ENCODE results near the gene DISC1. TPM values are rescaled to one million over a fixed set of nuclear protein-coding genes. Genes with fewer than 3 reads are reported as not detected.

Gene DISC1
- polyA plus RNA-seq, 1 donor from 2014 or later, result 0.84 TPM

DNA sequence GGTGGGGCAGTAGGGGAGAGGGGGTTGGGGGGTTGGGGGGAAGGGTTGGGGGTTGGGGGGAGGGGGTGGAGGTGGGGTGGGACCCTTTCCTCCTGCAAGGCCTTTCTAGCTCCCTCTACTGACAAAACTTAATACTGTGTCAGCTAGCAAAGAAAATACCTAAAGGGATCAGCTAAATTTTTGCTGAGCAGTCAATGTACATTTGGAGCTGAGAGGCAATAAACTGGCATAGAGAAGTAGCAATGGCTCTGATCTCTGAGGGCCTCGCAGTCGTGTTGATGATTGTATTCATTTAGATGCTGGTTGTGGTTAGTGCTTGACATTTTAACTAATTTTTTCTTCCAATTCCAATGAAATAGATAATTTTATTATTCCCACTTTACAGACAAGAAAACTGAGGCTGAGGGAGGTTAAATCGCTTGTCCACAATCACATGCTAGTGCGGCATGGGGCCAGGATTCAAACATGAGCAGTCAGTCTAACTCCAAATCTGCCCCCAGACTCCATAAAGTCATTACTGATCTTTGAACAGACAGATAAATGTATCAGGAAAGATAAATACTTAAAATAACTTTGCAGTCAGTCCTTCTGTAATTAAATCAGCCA, 357.1 kb downstream of the DISC1 start:
- no peak overlapping the region for H3K9ac ChIP-seq (ENCODE audit: low read length)
- no peaks in the 10 kb centered on the region for H3K9me3 ChIP-seq (ENCODE audit: low read length)
- no peaks in the 10 kb centered on the region for H3K79me2 ChIP-seq (replicated peaks; ENCODE audit: insufficient read depth, low read length)
- no peak overlapping the region for H3K4me2 ChIP-seq (ENCODE audit: low read length)
- H3K4me3 ChIP-seq (ENCODE audit: low read length), result no peak overlapping the region
- H3K9me2 ChIP-seq (ENCODE audit: insufficient read depth, low read length), result no peaks in the 10 kb centered on the region
- TF ChIP-seq POLR2AphosphoS5 (IDR thresholded peaks at IDR 0.05), result no peak
- no peaks in the 10 kb centered on the region for H4K20me1 ChIP-seq (ENCODE audit: insufficient read depth)
- no peak overlapping the region for H3K27ac ChIP-seq (ENCODE audit: low read length)
- H3F3A ChIP-seq (ENCODE audit: insufficient read depth, low read length, poor library complexity, severe bottlenecking), result no peaks in the 10 kb centered on the region
- H3K36me3 ChIP-seq (ENCODE audit: insufficient read depth, low read length), result no peaks in the 10 kb centered on the region
- no peaks in the 10 kb centered on the region for H3K27me3 ChIP-seq (ENCODE audit: insufficient read depth, low read depth, low read length)
- no peak overlapping the region for H2AFZ ChIP-seq (ENCODE audit: low read depth, low read length)

DNA sequence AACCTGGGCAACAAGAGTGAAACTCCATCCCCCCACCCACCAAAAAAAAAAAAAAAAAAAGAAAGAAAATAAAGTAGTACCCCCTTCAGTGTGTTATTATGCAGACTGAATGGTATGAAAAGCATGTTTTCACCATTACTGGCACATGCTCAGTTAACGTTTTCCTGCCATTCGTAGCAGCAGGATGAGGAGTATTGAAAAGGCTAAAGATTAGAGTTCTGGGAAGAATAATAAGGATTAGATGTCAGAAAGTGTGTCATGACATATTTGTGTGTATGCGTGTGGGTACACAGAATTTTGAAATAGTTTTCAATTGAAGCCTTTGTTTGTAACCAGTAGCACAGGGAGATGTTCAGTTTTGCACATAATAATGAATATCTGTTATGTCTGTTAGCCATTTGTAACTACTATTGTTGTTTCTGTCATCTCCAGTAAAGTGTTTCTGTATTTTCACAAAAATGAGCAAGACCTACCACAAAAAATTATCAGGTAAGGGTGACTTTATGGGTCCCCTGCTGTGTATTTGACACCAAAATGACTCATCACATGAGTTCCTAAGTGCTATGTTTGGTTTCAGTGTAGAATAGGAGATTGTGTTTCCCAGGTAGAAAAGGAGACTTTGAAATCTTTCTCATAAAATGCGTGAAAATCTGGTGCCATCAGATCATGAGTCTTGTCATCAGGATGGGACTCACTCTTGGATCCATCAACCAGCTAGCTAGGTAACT, 358.9 kb downstream of the DISC1 start:
- Histone ChIP-seq H3K79me2 (replicated peaks; ENCODE audit: insufficient read depth, low read length) (no peaks in the 10 kb centered on the region), H3K27ac (ENCODE audit: low read length) (no peak overlapping the region), H2AFZ (ENCODE audit: low read depth, low read length) (no peak overlapping the region), H3K4me3 (ENCODE audit: low read length) (no peak overlapping the region), H3K4me2 (ENCODE audit: low read length) (no peak overlapping the region), H4K20me1 (ENCODE audit: insufficient read depth) (no peaks in the 10 kb centered on the region), H3F3A (ENCODE audit: insufficient read depth, low read length, poor library complexity, severe bottlenecking) (no peaks in the 10 kb centered on the region), H3K9me2 (ENCODE audit: insufficient read depth, low read length) (no peaks in the 10 kb centered on the region), H3K9me3 (ENCODE audit: low read length) (no peaks in the 10 kb centered on the region), H3K9ac (ENCODE audit: low read length) (no peak overlapping the region), H3K36me3 (ENCODE audit: insufficient read depth, low read length) (no peaks in the 10 kb centered on the region), H3K27me3 (ENCODE audit: insufficient read depth, low read depth, low read length) (no peaks in the 10 kb centered on the region)
- TF ChIP-seq EP300 (conservative IDR thresholded peaks at IDR 0.05; ENCODE audit: poor library complexity, severe bottlenecking) (peak; percentile 52), EZH2 (IDR thresholded peaks at IDR 0.05; ENCODE audit: borderline replicate concordance, insufficient read depth, low read length, poor library complexity, severe bottlenecking) (no peak), POLR2AphosphoS5 (IDR thresholded peaks at IDR 0.05) (peak; percentile 67), TAF1 (IDR thresholded peaks at IDR 0.05; ENCODE audit: low read depth) (no peak), MXI1 (conservative IDR thresholded peaks at IDR 0.05; ENCODE audit: poor library complexity, severe bottlenecking) (no peak), SMC3 (conservative IDR thresholded peaks at IDR 0.05; ENCODE audit: poor library complexity) (no peak)
- TF ChIP-seq, protein P1, sequence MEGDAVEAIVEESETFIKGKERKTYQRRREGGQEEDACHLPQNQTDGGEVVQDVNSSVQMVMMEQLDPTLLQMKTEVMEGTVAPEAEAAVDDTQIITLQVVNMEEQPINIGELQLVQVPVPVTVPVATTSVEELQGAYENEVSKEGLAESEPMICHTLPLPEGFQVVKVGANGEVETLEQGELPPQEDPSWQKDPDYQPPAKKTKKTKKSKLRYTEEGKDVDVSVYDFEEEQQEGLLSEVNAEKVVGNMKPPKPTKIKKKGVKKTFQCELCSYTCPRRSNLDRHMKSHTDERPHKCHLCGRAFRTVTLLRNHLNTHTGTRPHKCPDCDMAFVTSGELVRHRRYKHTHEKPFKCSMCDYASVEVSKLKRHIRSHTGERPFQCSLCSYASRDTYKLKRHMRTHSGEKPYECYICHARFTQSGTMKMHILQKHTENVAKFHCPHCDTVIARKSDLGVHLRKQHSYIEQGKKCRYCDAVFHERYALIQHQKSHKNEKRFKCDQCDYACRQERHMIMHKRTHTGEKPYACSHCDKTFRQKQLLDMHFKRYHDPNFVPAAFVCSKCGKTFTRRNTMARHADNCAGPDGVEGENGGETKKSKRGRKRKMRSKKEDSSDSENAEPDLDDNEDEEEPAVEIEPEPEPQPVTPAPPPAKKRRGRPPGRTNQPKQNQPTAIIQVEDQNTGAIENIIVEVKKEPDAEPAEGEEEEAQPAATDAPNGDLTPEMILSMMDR (IDR thresholded peaks at IDR 0.05; ENCODE audit: poor library complexity, severe bottlenecking), result no peak
- TF ChIP-seq, protein P2, sequence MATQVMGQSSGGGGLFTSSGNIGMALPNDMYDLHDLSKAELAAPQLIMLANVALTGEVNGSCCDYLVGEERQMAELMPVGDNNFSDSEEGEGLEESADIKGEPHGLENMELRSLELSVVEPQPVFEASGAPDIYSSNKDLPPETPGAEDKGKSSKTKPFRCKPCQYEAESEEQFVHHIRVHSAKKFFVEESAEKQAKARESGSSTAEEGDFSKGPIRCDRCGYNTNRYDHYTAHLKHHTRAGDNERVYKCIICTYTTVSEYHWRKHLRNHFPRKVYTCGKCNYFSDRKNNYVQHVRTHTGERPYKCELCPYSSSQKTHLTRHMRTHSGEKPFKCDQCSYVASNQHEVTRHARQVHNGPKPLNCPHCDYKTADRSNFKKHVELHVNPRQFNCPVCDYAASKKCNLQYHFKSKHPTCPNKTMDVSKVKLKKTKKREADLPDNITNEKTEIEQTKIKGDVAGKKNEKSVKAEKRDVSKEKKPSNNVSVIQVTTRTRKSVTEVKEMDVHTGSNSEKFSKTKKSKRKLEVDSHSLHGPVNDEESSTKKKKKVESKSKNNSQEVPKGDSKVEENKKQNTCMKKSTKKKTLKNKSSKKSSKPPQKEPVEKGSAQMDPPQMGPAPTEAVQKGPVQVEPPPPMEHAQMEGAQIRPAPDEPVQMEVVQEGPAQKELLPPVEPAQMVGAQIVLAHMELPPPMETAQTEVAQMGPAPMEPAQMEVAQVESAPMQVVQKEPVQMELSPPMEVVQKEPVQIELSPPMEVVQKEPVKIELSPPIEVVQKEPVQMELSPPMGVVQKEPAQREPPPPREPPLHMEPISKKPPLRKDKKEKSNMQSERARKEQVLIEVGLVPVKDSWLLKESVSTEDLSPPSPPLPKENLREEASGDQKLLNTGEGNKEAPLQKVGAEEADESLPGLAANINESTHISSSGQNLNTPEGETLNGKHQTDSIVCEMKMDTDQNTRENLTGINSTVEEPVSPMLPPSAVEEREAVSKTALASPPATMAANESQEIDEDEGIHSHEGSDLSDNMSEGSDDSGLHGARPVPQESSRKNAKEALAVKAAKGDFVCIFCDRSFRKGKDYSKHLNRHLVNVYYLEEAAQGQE (IDR thresholded peaks at IDR 0.05; ENCODE audit: borderline replicate concordance), result no peak

All from neural cell (in vitro differentiated cells).